Liver (tissue), 9 donors: Measurements from ENCODE around the gene HGFAC. TPM values are rescaled to one million over a fixed set of nuclear protein-coding genes. Genes with fewer than 3 reads are reported as not detected.

Experiments
- DNase-seq: peaks from one replicate; pipeline ENCODE4 v3.0.0-alpha.2; 2017; ENCODE audit warnings: low spot score
- H3K27ac ChIP-seq, 2 donors: one replicate each; pipeline ENCODE4 v1.7.0; 2013; ENCODE audit warnings: inconsistent platforms in 2 of 2, low read length in 2 of 2, control low read depth in 1 of 2, low read depth in 1 of 2, mild to moderate bottlenecking in 1 of 2
- H3K27me3 ChIP-seq, 4 donors: one replicate each; pipeline versions ENCODE4 v1.6.1 to v1.7.0; 2013; ENCODE audit warnings: low read length in 3 of 4, inconsistent platforms in 1 of 4, mild to moderate bottlenecking in 1 of 4, moderate library complexity in 1 of 4; ENCODE audit not compliant: control insufficient read depth in 4 of 4, insufficient read depth in 4 of 4
- H3K36me3 ChIP-seq, 4 donors: one replicate each; pipeline versions ENCODE4 v1.6.1 to v1.7.0; 2013; ENCODE audit warnings: low read length in 3 of 4, mild to moderate bottlenecking in 3 of 4, low read depth in 1 of 4, moderate library complexity in 1 of 4; ENCODE audit not compliant: control insufficient read depth in 4 of 4, insufficient read depth in 3 of 4
- H3K4me1 ChIP-seq, 4 donors: one replicate each; pipeline versions ENCODE4 v1.6.1 to v1.7.0; 2013; ENCODE audit warnings: low read length in 3 of 4, mild to moderate bottlenecking in 3 of 4, moderate library complexity in 1 of 4; ENCODE audit not compliant: control insufficient read depth in 4 of 4, insufficient read depth in 4 of 4
- H3K4me3 ChIP-seq, 3 donors: one replicate each; pipeline versions ENCODE4 v1.6.1 to v1.7.0; 2013; ENCODE audit warnings: low read length in 3 of 3, control low read depth in 1 of 3, low read depth in 1 of 3, mild to moderate bottlenecking in 1 of 3
- H3K9ac ChIP-seq, 2 donors: one replicate each; pipeline ENCODE4 v1.7.0; 2013; ENCODE audit warnings: low read length in 2 of 2, mild to moderate bottlenecking in 2 of 2, moderate library complexity in 2 of 2, control low read depth in 1 of 2, low read depth in 1 of 2
- H3K9me3 ChIP-seq, 4 donors: one replicate each; pipeline versions ENCODE4 v1.6.1 to v1.7.0; 2013; ENCODE audit warnings: low read length in 3 of 4; ENCODE audit not compliant: control insufficient read depth in 4 of 4
- EGR1 ChIP-seq, 2 donors: IDR thresholded peaks; 2 replicates each; pipeline ENCODE4 v1.6.1; 2016 to 2018; ENCODE audit warnings: antibody characterized with exemption in 2 of 2, low read depth in 2 of 2
- FOXA1 ChIP-seq: IDR thresholded peaks from 2 replicates; pipeline ENCODE4 v1.6.1; 2016; ENCODE audit warnings: antibody characterized with exemption
- FOXA2 ChIP-seq: IDR thresholded peaks from 2 replicates; pipeline ENCODE4 v1.6.1; 2016; ENCODE audit warnings: antibody characterized with exemption
- GABPA ChIP-seq, 2 donors: IDR thresholded peaks in 1 of 2; conservative IDR thresholded peaks in 1 of 2; 2 replicates each; pipeline ENCODE4 v1.6.1; 2016; ENCODE audit warnings: antibody characterized with exemption in 2 of 2, mild to moderate bottlenecking in 1 of 2, moderate library complexity in 1 of 2
- HNF4A ChIP-seq, 2 donors: conservative IDR thresholded peaks; 2 replicates each; pipeline ENCODE4 v1.6.1; 2016; ENCODE audit warnings: antibody characterized with exemption in 2 of 2, mild to moderate bottlenecking in 2 of 2
- HNF4G ChIP-seq: IDR thresholded peaks from 2 replicates; pipeline ENCODE4 v1.6.1; 2016; ENCODE audit warnings: antibody characterized with exemption
- JUND ChIP-seq, 2 donors: IDR thresholded peaks; 2 replicates each; pipeline ENCODE4 v1.6.1; 2016; ENCODE audit warnings: antibody characterized with exemption in 2 of 2
- MAX ChIP-seq: IDR thresholded peaks from 2 replicates; pipeline ENCODE4 v1.6.1; 2016; ENCODE audit warnings: antibody characterized with exemption
- NR2F2 ChIP-seq: IDR thresholded peaks from 2 replicates; pipeline ENCODE4 v1.6.1; 2016; ENCODE audit warnings: antibody characterized with exemption
- RAD21 ChIP-seq, 2 donors: IDR thresholded peaks; 2 replicates each; pipeline ENCODE4 v1.6.1; 2016; ENCODE audit warnings: antibody characterized with exemption in 2 of 2, mild to moderate bottlenecking in 2 of 2
- RXRA ChIP-seq, 2 donors: IDR thresholded peaks; 2 replicates each; pipeline ENCODE4 v1.6.1; 2017 to 2018; ENCODE audit warnings: antibody characterized with exemption in 2 of 2, mild to moderate bottlenecking in 1 of 2
- SP1 ChIP-seq: IDR thresholded peaks from 2 replicates; pipeline ENCODE4 v1.6.1; 2018; ENCODE audit warnings: antibody characterized with exemption, mild to moderate bottlenecking
- TAF1 ChIP-seq: conservative IDR thresholded peaks from 2 replicates; pipeline ENCODE4 v1.6.1; 2016; ENCODE audit warnings: antibody characterized with exemption, mild to moderate bottlenecking
- WGBS: extraction: QIAGEN DNeasy Blood & Tissue Kit; methylation state at CpG from one replicate; pipeline ENCODE4 v1.1.7; 2013; 5-methylcytosine and 5-hydroxymethylcytosine counted together
- polyA plus RNA-seq, 2 donors: library from polyadenylated mRNA; stranded (reverse) in 1 of 2; unstranded in 1 of 2; fragments of 200-250 nt in 1 of 2; fragments of >200 nt in 1 of 2; fragmentation: Nextera tagmentation in 1 of 2; extraction: Ambion mirVana in 1 of 2; gene quantifications; one replicate each; pipeline versions ENCODE4 v1.2.1 to v1.2.3, GENCODE V29; 2013 to 2015
- total RNA-seq, 2 donors: library from RNA; depleted of rRNA; stranded (reverse); fragments of >200 nt; gene quantifications; one replicate each; pipeline ENCODE4 v1.2.3, GENCODE V29; 2014
- TF ChIP-seq, protein P1 (sequence below): IDR thresholded peaks from 2 replicates; pipeline ENCODE4 v1.6.1; 2016; ENCODE audit warnings: antibody characterized with exemption, mild to moderate bottlenecking
- TF ChIP-seq, protein P2 (sequence below): IDR thresholded peaks from 2 replicates; pipeline ENCODE4 v1.6.1; 2016; ENCODE audit warnings: antibody characterized with exemption
- TF ChIP-seq, protein P3 (sequence below): fragments of 150-350 bp; IDR thresholded peaks from 2 replicates; pipeline ENCODE4 v1.5.1; 2017; ENCODE audit warnings: improper control_type of control experiment, low read depth, low read length; ENCODE audit not compliant: missing input control
- donor health status: healthy.
- donor health status: healthy.
- donor health status: healthy.
- donor health status: healthy.
- donor health status: healthy.

Gene HGFAC
- total and polyA plus RNA-seq, 4 donors, result 23.3 to 133 (median 82.7) TPM

GRCh38 chr4:3462790-3463415 is 21.1 kb downstream of the HGFAC start, which contains the start of gene DOK7:
Gene DOK7, plus strand, starts transcription at chr4:3463306. Its CDS starts 70 bp downstream, at chr4:3463376.
- H3K9me3 ChIP-seq, result no peaks in the 10 kb centered on the region
- WGBS, result 3% methylated on average over 44 of the region's 44 CpGs
- no peak within 1 kb of the TSS for H3K9ac ChIP-seq
- peaks cover 12 to 26% (median 21%) of the 10 kb centered on the region in 4 donors for H3K4me1 ChIP-seq
- TF ChIP-seq MAX (no peak), HNF4A (conservative IDR thresholded peaks at IDR 0.05) (no peak), SP1 (no peak), TAF1 (no peak), JUND (IDR thresholded peaks at IDR 0.05) (no peak), FOXA1 (no peak), NR2F2 (no peak)
- TF ChIP-seq, protein P1, sequence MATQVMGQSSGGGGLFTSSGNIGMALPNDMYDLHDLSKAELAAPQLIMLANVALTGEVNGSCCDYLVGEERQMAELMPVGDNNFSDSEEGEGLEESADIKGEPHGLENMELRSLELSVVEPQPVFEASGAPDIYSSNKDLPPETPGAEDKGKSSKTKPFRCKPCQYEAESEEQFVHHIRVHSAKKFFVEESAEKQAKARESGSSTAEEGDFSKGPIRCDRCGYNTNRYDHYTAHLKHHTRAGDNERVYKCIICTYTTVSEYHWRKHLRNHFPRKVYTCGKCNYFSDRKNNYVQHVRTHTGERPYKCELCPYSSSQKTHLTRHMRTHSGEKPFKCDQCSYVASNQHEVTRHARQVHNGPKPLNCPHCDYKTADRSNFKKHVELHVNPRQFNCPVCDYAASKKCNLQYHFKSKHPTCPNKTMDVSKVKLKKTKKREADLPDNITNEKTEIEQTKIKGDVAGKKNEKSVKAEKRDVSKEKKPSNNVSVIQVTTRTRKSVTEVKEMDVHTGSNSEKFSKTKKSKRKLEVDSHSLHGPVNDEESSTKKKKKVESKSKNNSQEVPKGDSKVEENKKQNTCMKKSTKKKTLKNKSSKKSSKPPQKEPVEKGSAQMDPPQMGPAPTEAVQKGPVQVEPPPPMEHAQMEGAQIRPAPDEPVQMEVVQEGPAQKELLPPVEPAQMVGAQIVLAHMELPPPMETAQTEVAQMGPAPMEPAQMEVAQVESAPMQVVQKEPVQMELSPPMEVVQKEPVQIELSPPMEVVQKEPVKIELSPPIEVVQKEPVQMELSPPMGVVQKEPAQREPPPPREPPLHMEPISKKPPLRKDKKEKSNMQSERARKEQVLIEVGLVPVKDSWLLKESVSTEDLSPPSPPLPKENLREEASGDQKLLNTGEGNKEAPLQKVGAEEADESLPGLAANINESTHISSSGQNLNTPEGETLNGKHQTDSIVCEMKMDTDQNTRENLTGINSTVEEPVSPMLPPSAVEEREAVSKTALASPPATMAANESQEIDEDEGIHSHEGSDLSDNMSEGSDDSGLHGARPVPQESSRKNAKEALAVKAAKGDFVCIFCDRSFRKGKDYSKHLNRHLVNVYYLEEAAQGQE, result no peak
- TF ChIP-seq, protein P2, sequence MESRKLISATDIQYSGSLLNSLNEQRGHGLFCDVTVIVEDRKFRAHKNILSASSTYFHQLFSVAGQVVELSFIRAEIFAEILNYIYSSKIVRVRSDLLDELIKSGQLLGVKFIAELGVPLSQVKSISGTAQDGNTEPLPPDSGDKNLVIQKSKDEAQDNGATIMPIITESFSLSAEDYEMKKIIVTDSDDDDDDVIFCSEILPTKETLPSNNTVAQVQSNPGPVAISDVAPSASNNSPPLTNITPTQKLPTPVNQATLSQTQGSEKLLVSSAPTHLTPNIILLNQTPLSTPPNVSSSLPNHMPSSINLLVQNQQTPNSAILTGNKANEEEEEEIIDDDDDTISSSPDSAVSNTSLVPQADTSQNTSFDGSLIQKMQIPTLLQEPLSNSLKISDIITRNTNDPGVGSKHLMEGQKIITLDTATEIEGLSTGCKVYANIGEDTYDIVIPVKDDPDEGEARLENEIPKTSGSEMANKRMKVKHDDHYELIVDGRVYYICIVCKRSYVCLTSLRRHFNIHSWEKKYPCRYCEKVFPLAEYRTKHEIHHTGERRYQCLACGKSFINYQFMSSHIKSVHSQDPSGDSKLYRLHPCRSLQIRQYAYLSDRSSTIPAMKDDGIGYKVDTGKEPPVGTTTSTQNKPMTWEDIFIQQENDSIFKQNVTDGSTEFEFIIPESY, result no peak
- TF ChIP-seq, protein P3, sequence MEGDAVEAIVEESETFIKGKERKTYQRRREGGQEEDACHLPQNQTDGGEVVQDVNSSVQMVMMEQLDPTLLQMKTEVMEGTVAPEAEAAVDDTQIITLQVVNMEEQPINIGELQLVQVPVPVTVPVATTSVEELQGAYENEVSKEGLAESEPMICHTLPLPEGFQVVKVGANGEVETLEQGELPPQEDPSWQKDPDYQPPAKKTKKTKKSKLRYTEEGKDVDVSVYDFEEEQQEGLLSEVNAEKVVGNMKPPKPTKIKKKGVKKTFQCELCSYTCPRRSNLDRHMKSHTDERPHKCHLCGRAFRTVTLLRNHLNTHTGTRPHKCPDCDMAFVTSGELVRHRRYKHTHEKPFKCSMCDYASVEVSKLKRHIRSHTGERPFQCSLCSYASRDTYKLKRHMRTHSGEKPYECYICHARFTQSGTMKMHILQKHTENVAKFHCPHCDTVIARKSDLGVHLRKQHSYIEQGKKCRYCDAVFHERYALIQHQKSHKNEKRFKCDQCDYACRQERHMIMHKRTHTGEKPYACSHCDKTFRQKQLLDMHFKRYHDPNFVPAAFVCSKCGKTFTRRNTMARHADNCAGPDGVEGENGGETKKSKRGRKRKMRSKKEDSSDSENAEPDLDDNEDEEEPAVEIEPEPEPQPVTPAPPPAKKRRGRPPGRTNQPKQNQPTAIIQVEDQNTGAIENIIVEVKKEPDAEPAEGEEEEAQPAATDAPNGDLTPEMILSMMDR, result no peak
- H3K27me3 ChIP-seq, result no peaks in the 10 kb centered on the region
- H3K27ac ChIP-seq, result no peak within 1 kb of the TSS
- no peaks in the 10 kb centered on the region for H3K36me3 ChIP-seq
- no peak for DNase-seq
- peak within 1 kb of the TSS in 1 of 3 donors; percentile 63 for H3K4me3 ChIP-seq

GRCh38 chr4:3463556-3464348 is 22.0 kb downstream of the HGFAC start:
- peak overlapping the region in 1 of 3 donors; percentile 63 for H3K4me3 ChIP-seq
- TF ChIP-seq JUND (IDR thresholded peaks at IDR 0.05), result no peak
- TF ChIP-seq TAF1, result no peak
- TF ChIP-seq GABPA (IDR thresholded peaks at IDR 0.05 in 1 of 2, conservative IDR thresholded peaks at IDR 0.05 in 1 of 2), result no peak
- no peak for TF ChIP-seq SP1
- TF ChIP-seq FOXA2, result no peak
- no peak for TF ChIP-seq RAD21 (IDR thresholded peaks at IDR 0.05)
- TF ChIP-seq NR2F2, result no peak
- TF ChIP-seq RXRA (IDR thresholded peaks at IDR 0.05), result no peak
- no peak for TF ChIP-seq EGR1 (IDR thresholded peaks at IDR 0.05; ENCODE audit: low read depth in 2 of 2)
- TF ChIP-seq HNF4G, result no peak
- WGBS, result 48% methylated on average over 43 of the region's 43 CpGs
- H3K36me3 ChIP-seq, result no peaks in the 10 kb centered on the region
- H3K9ac ChIP-seq, result no peak overlapping the region
- no peak for DNase-seq
- H3K27ac ChIP-seq, result no peak overlapping the region
- H3K4me1 ChIP-seq, result peaks cover 12 to 26% (median 21%) of the 10 kb centered on the region in 4 donors
- no peaks in the 10 kb centered on the region for H3K9me3 ChIP-seq
- H3K27me3 ChIP-seq, result no peaks in the 10 kb centered on the region
